ENCODE data around the gene PPP1R36. TPM values are rescaled to one million over a fixed set of nuclear protein-coding genes. Genes with fewer than 3 reads are reported as not detected.

The PPP1R36 gene
- total and polyA plus RNA-seq, 2 donors from 2014 or later: 2.7 to 2.8 TPM

DNA sequence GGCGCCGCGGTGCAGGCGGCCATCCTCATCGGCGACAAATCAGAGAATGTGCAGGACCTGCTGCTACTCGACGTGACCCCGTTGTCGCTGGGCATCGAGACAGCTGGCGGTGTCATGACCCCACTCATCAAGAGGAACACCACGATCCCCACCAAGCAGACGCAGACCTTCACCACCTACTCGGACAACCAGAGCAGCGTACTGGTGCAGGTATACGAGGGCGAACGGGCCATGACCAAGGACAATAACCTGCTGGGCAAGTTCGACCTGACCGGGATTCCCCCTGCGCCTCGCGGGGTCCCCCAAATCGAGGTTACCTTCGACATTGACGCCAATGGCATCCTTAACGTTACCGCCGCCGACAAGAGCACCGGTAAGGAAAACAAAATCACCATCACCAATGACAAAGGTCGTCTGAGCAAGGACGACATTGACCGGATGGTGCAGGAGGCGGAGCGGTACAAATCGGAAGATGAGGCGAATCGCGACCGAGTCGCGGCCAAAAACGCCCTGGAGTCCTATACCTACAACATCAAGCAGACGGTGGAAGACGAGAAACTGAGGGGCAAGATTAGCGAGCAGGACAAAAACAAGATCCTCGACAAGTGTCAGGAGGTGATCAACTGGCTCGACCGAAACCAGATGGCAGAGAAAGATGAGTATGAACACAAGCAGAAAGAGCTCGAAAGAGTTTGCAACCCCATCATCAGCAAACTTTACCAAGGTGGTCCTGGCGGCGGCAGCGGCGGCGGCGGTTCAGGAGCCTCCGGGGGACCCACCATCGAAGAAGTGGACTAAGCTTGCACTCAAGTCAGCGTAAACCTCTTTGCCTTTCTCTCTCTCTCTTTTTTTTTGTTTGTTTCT lies 7.6 kb upstream of the PPP1R36 start:
- peak in 4 of 5 donors; percentile 43 to 79 (median 54) for DNase-seq
- FAIRE-seq: no peak
- peak overlapping the region; percentile 20 to 61 for H3K27ac ChIP-seq (ENCODE audit: low read depth in 2 of 2, low read length in 2 of 2)
- H3K36me3 ChIP-seq (ENCODE audit: control insufficient read depth in 2 of 3, insufficient read depth in 3 of 3, low read length in 3 of 3): no peaks in the 10 kb centered on the region
- peaks cover 0 to 5% (median 0%) of the 10 kb centered on the region in 3 donors for H3K9me3 ChIP-seq (ENCODE audit: control insufficient read depth in 2 of 3, insufficient read depth in 1 of 3, low read length in 3 of 3)
- H3K9ac ChIP-seq (ENCODE audit: low read length in 3 of 3): peak overlapping the region in 2 of 3 donors; percentile 48 to 60
- peak overlapping the region; percentile 47 to 76 (median 74) for H3K4me3 ChIP-seq (ENCODE audit: low read length in 3 of 3)
- H3K4me1 ChIP-seq (ENCODE audit: control insufficient read depth in 2 of 3, insufficient read depth in 2 of 3, low read depth in 1 of 3, low read length in 3 of 3): peaks cover 0 to 6% (median 2%) of the 10 kb centered on the region in 3 donors
- H3K27me3 ChIP-seq (ENCODE audit: control insufficient read depth, insufficient read depth, low read length): peaks cover 18% of the 10 kb centered on the region
- intact Hi-C loops (cut with DNase I): no loop called here
- no peak for TF ChIP-seq CTCF (IDR thresholded peaks at IDR 0.05; ENCODE audit: borderline replicate concordance, extremely low read depth, insufficient read depth)

DNA sequence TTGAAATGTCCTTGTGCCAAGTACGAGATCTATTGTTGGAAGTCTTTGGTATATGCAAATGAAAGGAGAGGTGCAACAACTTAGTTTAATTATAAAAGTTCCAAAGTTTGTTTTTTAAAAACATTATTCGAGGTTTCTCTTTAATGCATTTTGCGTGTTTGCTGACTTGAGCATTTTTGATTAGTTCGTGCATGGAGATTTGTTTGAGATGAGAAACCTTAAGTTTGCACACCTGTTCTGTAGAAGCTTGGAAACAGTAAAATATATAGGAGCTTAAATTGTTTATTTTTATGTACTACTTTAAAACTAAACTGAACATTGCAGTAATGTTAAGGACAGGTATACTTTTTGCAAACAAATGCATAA lies 6.9 kb upstream of the PPP1R36 start:
- H3K4me1 ChIP-seq (ENCODE audit: control insufficient read depth in 2 of 3, insufficient read depth in 2 of 3, low read depth in 1 of 3, low read length in 3 of 3): peaks cover 0 to 6% (median 2%) of the 10 kb centered on the region in 3 donors
- no peak for TF ChIP-seq CTCF (IDR thresholded peaks at IDR 0.05; ENCODE audit: borderline replicate concordance, extremely low read depth, insufficient read depth)

DNA sequence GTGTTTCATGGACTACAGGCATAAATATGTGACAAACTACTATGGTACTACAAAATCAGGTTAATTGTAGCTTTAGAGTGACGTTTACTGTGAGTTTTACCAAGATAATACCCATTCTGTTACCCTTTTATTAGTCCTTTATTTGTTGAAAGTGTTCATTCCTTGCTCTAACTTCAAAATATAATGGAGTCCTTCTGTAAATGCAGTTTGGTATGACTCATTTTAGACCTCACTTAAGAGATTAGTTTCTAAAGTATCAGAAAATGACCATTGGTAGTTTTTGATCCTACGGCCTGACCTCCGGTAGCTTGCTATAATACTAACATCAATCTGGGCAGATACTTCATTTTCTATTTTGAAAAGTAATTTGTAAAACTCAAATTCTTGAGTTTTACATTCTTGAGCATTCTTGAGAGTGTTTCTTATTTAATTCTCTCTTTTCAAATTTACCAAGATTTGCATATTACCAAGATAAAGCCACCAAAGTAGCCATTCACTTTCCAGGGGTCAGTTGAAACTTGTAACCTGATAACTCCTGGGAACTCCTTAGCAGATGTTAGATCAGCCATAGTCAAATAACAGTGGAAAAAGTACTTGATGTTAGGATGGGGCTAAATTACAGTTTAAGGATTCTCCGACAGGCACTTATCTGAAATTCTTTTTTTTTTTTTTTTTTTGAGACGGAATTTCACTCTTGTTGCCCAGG lies 5.0 kb upstream of the PPP1R36 start:
- FAIRE-seq (no peak), DNase-seq (no peak)
- Histone ChIP-seq H3K9ac (ENCODE audit: low read length in 3 of 3) (no peak overlapping the region), H3K4me1 (ENCODE audit: control insufficient read depth in 2 of 3, insufficient read depth in 2 of 3, low read depth in 1 of 3, low read length in 3 of 3) (peaks cover 0 to 8% (median 0%) of the 10 kb centered on the region in 3 donors), H3K27me3 (ENCODE audit: control insufficient read depth, insufficient read depth, low read length) (peaks cover 18% of the 10 kb centered on the region), H3K27ac (ENCODE audit: low read depth in 2 of 2, low read length in 2 of 2) (no peak overlapping the region), H3K4me3 (ENCODE audit: low read length in 3 of 3) (peak overlapping the region in 1 of 3 donors; percentile 74), H3K9me3 (ENCODE audit: control insufficient read depth in 2 of 3, insufficient read depth in 1 of 3, low read length in 3 of 3) (peaks cover 0 to 5% (median 0%) of the 10 kb centered on the region in 3 donors), H3K36me3 (ENCODE audit: control insufficient read depth in 2 of 3, insufficient read depth in 3 of 3, low read length in 3 of 3) (no peaks in the 10 kb centered on the region)
- intact Hi-C loops (cut with DNase I): no loop called here
- TF ChIP-seq CTCF (IDR thresholded peaks at IDR 0.05; ENCODE audit: borderline replicate concordance, extremely low read depth, insufficient read depth): no peak

More for the DNA sequence above, 6.9 kb upstream of the PPP1R36 start:
- H3K4me3 ChIP-seq (ENCODE audit: low read length in 3 of 3): peak overlapping the region in 2 of 3 donors; percentile 74 to 76
- H3K9me3 ChIP-seq (ENCODE audit: control insufficient read depth in 2 of 3, insufficient read depth in 1 of 3, low read length in 3 of 3): peaks cover 0 to 5% (median 0%) of the 10 kb centered on the region in 3 donors
- no peak for DNase-seq
- no peak overlapping the region for H3K27ac ChIP-seq (ENCODE audit: low read depth in 2 of 2, low read length in 2 of 2)
- no peaks in the 10 kb centered on the region for H3K36me3 ChIP-seq (ENCODE audit: control insufficient read depth in 2 of 3, insufficient read depth in 3 of 3, low read length in 3 of 3)
- FAIRE-seq: no peak
- peaks cover 18% of the 10 kb centered on the region for H3K27me3 ChIP-seq (ENCODE audit: control insufficient read depth, insufficient read depth, low read length)
- intact Hi-C loops (cut with DNase I): no loop called here
- H3K9ac ChIP-seq (ENCODE audit: low read length in 3 of 3): no peak overlapping the region
